NB4 (cell line): ENCODE measurements around the gene PJVK.

Source experiments
- DNase-seq: peaks from one replicate; pipeline ENCODE4 v3.0.0; 2010; ENCODE audit warnings: low read depth
- H3K4me3 ChIP-seq: one replicate; pipeline ENCODE4 v1.5.1; 2011; ENCODE audit warnings: mild to moderate bottlenecking, low read depth, low read length, moderate library complexity
- MAX ChIP-seq: IDR thresholded peaks from 2 replicates; pipeline ENCODE4 v1.6.1; 2011; ENCODE audit warnings: low read depth, low read length
- MYC ChIP-seq: IDR thresholded peaks from 2 replicates; pipeline ENCODE4 v1.6.1; 2011; ENCODE audit warnings: low read depth, low read length
- POLR2A ChIP-seq: IDR thresholded peaks from 2 replicates; pipeline ENCODE4 v1.6.1; 2011; ENCODE audit warnings: mild to moderate bottlenecking; ENCODE audit not compliant: insufficient read length; ENCODE audit errors: extremely low read depth
- TF ChIP-seq, protein P1 (sequence below): IDR thresholded peaks from one replicate; pipeline ENCODE4 v1.5.1; 2012; ENCODE audit warnings: low read depth, low read length

Gene PJVK

GRCh38 chr2:178508646-178509045, 57.5 kb downstream of the PJVK start:
- H3K4me3 ChIP-seq: no peak overlapping the region
- TF ChIP-seq, protein P1, sequence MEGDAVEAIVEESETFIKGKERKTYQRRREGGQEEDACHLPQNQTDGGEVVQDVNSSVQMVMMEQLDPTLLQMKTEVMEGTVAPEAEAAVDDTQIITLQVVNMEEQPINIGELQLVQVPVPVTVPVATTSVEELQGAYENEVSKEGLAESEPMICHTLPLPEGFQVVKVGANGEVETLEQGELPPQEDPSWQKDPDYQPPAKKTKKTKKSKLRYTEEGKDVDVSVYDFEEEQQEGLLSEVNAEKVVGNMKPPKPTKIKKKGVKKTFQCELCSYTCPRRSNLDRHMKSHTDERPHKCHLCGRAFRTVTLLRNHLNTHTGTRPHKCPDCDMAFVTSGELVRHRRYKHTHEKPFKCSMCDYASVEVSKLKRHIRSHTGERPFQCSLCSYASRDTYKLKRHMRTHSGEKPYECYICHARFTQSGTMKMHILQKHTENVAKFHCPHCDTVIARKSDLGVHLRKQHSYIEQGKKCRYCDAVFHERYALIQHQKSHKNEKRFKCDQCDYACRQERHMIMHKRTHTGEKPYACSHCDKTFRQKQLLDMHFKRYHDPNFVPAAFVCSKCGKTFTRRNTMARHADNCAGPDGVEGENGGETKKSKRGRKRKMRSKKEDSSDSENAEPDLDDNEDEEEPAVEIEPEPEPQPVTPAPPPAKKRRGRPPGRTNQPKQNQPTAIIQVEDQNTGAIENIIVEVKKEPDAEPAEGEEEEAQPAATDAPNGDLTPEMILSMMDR: no peak
- DNase-seq: no peak

DNA sequence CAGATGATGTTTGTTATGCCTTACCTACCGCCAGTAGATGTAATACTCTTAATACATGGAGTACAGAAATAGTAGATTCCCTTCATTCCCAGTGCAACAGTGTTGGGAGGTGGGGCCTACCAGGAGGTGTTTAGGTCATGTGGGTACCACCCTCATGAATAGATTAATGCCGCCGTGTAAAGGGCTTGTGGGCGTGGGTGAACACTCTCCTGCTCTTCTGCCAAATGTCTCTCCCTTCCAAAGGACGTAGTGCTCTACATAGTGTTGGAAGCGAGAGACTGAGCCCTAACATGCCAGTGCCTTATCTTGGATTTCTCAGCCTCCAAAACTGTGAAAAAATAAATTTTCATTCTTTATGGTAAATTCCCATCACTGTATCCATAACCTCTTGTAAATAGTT, 59.2 kb downstream of the PJVK start:
- DNase-seq: no peak
- H3K4me3 ChIP-seq: no peak overlapping the region
- TF ChIP-seq MYC: no peak
- TF ChIP-seq POLR2A: no peak
- TF ChIP-seq, protein P1: no peak
- no peak for TF ChIP-seq MAX
